Measurements from ENCODE around the gene C1QA.

The C1QA gene

DNA sequence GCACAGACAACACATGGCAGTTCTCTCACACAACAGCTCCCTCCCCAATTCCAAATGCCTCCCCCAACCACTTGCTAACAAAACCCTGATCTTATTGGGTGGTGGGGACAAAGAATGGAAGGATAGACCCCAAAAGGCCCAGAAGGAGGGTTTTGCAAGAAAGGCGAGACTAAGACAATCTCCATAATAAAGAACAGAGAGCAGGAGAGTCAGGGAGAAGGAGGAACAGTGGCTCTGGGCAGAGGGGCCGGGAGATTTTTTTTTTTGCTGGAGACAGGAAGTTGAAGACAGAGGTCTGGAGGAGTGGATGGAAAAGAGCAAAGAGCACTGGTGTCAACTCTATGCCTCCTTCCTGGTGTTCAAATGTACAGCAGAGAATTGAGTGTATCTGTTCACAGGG is 6.5 kb upstream of the C1QA start:
- no peak overlapping the region for H3K4me3 ChIP-seq (ENCODE audit: low read depth, low read length)
- TF ChIP-seq, protein P1, sequence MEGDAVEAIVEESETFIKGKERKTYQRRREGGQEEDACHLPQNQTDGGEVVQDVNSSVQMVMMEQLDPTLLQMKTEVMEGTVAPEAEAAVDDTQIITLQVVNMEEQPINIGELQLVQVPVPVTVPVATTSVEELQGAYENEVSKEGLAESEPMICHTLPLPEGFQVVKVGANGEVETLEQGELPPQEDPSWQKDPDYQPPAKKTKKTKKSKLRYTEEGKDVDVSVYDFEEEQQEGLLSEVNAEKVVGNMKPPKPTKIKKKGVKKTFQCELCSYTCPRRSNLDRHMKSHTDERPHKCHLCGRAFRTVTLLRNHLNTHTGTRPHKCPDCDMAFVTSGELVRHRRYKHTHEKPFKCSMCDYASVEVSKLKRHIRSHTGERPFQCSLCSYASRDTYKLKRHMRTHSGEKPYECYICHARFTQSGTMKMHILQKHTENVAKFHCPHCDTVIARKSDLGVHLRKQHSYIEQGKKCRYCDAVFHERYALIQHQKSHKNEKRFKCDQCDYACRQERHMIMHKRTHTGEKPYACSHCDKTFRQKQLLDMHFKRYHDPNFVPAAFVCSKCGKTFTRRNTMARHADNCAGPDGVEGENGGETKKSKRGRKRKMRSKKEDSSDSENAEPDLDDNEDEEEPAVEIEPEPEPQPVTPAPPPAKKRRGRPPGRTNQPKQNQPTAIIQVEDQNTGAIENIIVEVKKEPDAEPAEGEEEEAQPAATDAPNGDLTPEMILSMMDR (IDR thresholded peaks at IDR 0.05; ENCODE audit: low read depth, low read length) = no peak

DNA sequence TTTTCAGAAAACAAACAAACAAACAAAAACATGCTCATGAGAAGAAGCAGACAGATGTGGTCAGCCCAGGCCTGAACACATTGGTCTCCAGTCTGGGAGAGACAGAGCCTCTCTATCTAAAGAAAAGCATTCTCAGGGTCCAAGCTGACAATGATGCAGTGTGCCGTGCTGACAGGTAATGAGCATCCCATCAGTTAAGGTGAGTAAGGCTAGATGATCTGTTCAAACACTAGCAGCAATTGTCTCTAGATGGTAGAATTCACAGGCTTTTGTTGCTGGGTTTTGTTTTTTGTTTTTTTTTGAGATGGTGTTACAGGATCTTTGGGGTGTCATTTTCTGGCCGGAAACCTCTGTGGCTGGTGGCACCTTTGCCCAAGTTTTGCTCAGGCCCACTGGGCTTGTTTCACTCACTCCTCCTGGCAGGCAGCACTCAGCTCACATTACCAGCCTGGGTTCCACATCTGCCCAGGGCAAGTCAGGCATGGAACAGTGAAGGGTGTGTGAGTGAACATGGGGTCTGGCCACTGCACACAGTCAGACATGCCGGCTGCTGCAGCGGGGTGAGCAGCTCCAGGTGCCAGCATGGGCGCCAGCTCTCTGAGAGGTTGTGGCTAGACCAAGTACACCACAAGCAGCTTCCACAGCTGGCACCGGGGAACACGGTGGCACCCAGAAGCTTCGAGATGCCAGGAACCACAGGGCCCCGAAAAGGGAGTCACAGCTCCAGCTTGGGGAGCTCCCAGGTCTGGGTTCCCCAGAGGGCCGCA is 2.5 kb upstream of the C1QA start:
- TF ChIP-seq, protein P1 (IDR thresholded peaks at IDR 0.05; ENCODE audit: low read depth, low read length) = no peak
- H3K4me3 ChIP-seq (ENCODE audit: low read depth, low read length) = no peak overlapping the region

DNA sequence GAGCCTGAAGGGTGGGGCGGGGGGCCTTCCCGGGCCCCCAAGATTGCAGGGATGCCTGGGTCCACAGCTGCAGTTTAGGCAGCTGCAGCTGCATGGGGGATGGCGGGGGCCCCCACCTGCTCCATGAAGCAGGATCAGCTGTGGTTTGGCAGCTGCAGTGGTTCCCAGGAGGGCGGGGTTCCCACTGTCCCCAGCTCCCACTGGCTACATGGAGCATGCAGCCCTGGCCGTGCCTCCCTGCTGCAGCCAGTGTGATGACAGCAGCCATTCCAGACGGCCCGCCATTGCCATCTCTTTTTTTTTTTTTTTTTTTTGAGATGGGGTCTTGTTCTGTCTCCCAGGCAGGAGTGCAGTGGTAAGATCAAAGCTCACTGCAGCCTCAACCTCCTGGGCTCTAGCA is 992 bp upstream of the C1QA start:
- TF ChIP-seq, protein P1 (IDR thresholded peaks at IDR 0.05; ENCODE audit: low read depth, low read length) = no peak
- no peak overlapping the region for H3K4me3 ChIP-seq (ENCODE audit: low read depth, low read length)

DNA sequence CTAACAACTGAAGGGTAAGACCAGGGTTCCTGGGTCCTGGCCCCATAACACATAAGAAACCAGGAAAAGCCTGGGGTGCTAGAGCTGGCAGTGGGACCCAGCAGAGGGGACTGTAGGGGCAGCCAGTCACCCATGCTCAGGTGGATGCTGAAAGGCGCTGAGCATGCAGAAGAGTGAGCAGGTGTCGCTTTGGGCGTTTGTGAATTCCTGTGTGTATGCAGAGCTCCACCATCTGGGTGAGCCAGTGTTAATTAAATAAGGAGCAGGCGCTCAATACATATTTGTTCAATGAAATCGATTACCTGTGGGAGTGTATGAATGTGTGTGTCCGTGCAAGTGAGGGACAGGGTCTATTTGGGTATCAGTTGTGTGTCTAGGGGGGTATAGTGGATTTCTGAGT is 499 bp downstream of the C1QA start:
- H3K4me3 ChIP-seq (ENCODE audit: low read depth, low read length) = no peak overlapping the region
- TF ChIP-seq, protein P1 (IDR thresholded peaks at IDR 0.05; ENCODE audit: low read depth, low read length) = no peak

DNA sequence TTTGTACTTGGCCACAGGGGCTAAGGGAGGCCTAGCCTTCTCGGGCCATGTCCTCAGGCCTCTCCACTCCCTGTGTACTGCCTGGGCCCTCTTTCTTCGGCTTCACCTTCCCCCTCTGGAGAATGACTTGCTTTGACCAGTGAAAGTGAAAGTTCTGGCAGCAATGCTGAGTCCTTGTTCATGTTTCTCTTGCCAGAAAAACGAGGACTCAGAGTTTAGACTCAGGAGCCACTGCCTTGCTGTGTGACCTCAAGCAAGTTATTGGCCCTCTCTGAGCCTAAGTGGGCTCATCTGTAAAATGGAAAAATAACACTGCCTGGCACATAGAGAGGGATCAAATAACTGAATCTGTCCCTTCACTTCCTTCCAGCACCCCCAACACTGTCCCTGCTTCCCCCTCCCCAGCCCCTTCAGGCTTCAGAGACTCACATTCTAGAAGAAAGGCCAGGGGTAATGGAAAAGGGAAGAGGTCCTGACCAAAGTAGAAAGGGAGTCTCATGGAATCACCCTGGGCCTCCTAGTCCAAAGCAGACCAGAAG is 1.5 kb downstream of the C1QA start:
- TF ChIP-seq, protein P1 (IDR thresholded peaks at IDR 0.05; ENCODE audit: low read depth, low read length) = no peak
- no peak overlapping the region for H3K4me3 ChIP-seq (ENCODE audit: low read depth, low read length)

DNA sequence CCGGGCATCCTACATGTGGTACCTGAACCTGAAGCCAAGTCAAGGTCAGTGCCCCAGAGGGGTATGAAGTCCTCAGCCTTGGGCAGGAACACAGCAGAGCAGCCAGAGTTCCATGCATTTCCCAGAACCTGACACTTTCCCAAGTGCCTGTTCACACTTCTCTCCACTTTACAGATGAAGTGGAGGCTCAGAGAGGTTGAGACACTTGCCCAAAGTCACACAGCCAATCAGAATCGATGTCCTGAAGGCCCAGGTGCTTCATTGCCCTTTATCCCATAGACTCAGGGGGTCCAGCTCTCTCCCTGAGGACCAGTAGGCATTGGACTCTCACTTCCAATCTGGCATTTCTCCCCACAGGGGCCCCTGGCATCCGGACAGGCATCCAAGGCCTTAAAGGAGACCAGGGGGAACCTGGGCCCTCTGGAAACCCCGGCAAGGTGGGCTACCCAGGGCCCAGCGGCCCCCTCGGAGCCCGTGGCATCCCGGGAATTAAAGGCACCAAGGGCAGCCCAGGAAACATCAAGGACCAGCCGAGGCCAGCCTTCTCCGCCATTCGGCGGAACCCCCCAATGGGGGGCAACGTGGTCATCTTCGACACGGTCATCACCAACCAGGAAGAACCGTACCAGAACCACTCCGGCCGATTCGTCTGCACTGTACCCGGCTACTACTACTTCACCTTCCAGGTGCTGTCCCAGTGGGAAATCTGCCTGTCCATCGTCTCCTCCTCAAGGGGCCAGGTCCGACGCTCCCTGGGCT is 2.2 kb downstream of the C1QA start:
- TF ChIP-seq, protein P1 (IDR thresholded peaks at IDR 0.05; ENCODE audit: low read depth, low read length) = no peak
- no peak overlapping the region for H3K4me3 ChIP-seq (ENCODE audit: low read depth, low read length)

DNA sequence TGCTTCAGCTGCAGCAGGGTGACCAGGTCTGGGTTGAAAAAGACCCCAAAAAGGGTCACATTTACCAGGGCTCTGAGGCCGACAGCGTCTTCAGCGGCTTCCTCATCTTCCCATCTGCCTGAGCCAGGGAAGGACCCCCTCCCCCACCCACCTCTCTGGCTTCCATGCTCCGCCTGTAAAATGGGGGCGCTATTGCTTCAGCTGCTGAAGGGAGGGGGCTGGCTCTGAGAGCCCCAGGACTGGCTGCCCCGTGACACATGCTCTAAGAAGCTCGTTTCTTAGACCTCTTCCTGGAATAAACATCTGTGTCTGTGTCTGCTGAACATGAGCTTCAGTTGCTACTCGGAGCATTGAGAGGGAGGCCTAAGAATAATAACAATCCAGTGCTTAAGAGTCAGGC is 2.9 kb downstream of the C1QA start:
- TF ChIP-seq, protein P1 (IDR thresholded peaks at IDR 0.05; ENCODE audit: low read depth, low read length) = no peak
- H3K4me3 ChIP-seq (ENCODE audit: low read depth, low read length) = no peak overlapping the region

Data from WI38 (cell line).